Memory B cell (primary cell): ENCODE results near the gene SERPINB12.

ENCODE experiments used
- ATAC-seq: fragments of 150-1000 bp; cut with Tn5 transposase; 2 replicates; pipeline ENCODE4 v1.10.0; 2021; ENCODE audit warnings: low read depth, mild to moderate bottlenecking, moderate library complexity
- DNase-seq, 2 donors: peaks; one replicate each; pipeline ENCODE4 v3.0.0; 2022; ENCODE audit warnings: low spot score in 2 of 2
- H3K27ac Mint-ChIP-seq: one replicate; pipeline ENCODE4 v1.8.0; 2022; ENCODE audit warnings: mild to moderate bottlenecking, moderate library complexity, mixed read lengths
- H3K27me3 Mint-ChIP-seq: one replicate; pipeline ENCODE4 v1.8.0; 2022; ENCODE audit warnings: mixed read lengths
- H3K36me3 Mint-ChIP-seq: one replicate; pipeline ENCODE4 v1.8.0; 2022; ENCODE audit warnings: mild to moderate bottlenecking, mixed read lengths
- H3K4me1 Mint-ChIP-seq: one replicate; pipeline ENCODE4 v1.8.0; 2022; ENCODE audit warnings: mixed read lengths
- H3K4me3 Mint-ChIP-seq: one replicate; pipeline ENCODE4 v1.8.0; 2022; ENCODE audit warnings: mild to moderate bottlenecking, moderate library complexity, mixed read lengths
- H3K9me3 Mint-ChIP-seq: one replicate; pipeline ENCODE4 v1.8.0; 2022; ENCODE audit warnings: mixed read lengths

Gene SERPINB12

GRCh38 chr18:63564561-63564960, 22.4 kb downstream of the SERPINB12 start:
- H3K4me3 Mint-ChIP-seq: no peak overlapping the region
- DNase-seq: no peak
- no peak for ATAC-seq
- H3K36me3 Mint-ChIP-seq: no peaks in the 10 kb centered on the region
- H3K9me3 Mint-ChIP-seq: no peaks in the 10 kb centered on the region
- peaks cover 9% of the 10 kb centered on the region for H3K27me3 Mint-ChIP-seq
- peaks cover 6% of the 10 kb centered on the region for H3K4me1 Mint-ChIP-seq
- H3K27ac Mint-ChIP-seq: no peak overlapping the region

- Mint-ChIP-seq H3K27me3 (peaks cover 6% of the 10 kb centered on the region), H3K9me3 (no peaks in the 10 kb centered on the region), H3K4me1 (peaks cover 3% of the 10 kb centered on the region), H3K4me3 (no peak overlapping the region), H3K36me3 (no peaks in the 10 kb centered on the region), H3K27ac (no peak overlapping the region)
- DNase-seq (no peak), ATAC-seq (no peak)
These were observed 25.1 kb downstream of the SERPINB12 start for GRCh38 chr18:63567276-63567675.

- no peaks in the 10 kb centered on the region for H3K36me3 Mint-ChIP-seq
- no peak for DNase-seq
- peaks cover 6% of the 10 kb centered on the region for H3K27me3 Mint-ChIP-seq
- no peak overlapping the region for H3K4me3 Mint-ChIP-seq
- no peak for ATAC-seq
- no peak overlapping the region for H3K27ac Mint-ChIP-seq
- no peaks in the 10 kb centered on the region for H3K9me3 Mint-ChIP-seq
- H3K4me1 Mint-ChIP-seq: no peaks in the 10 kb centered on the region
These were observed 25.7 kb downstream of the SERPINB12 start for GRCh38 chr18:63567825-63568224.

- Mint-ChIP-seq H3K27me3 (peaks cover 6% of the 10 kb centered on the region), H3K36me3 (no peaks in the 10 kb centered on the region), H3K4me1 (no peaks in the 10 kb centered on the region), H3K4me3 (no peak overlapping the region), H3K27ac (no peak overlapping the region), H3K9me3 (no peaks in the 10 kb centered on the region)
- DNase-seq (no peak), ATAC-seq (no peak)
These were observed 28.6 kb downstream of the SERPINB12 start for GRCh38 chr18:63570721-63571120.

GRCh38 chr18:63575681-63576080, 33.5 kb downstream of the SERPINB12 start:
- H3K36me3 Mint-ChIP-seq: no peaks in the 10 kb centered on the region
- H3K27ac Mint-ChIP-seq: no peak overlapping the region
- ATAC-seq: no peak
- DNase-seq: no peak
- no peak overlapping the region for H3K4me3 Mint-ChIP-seq
- H3K4me1 Mint-ChIP-seq: no peaks in the 10 kb centered on the region
- no peaks in the 10 kb centered on the region for H3K9me3 Mint-ChIP-seq
- no peaks in the 10 kb centered on the region for H3K27me3 Mint-ChIP-seq

GRCh38 chr18:63578357-63578958, 36.3 kb downstream of the SERPINB12 start:
- H3K4me3 Mint-ChIP-seq: no peak overlapping the region
- peaks cover 4% of the 10 kb centered on the region for H3K27me3 Mint-ChIP-seq
- DNase-seq: peak in 1 of 2 donors; percentile 3
- no peak for ATAC-seq
- no peaks in the 10 kb centered on the region for H3K9me3 Mint-ChIP-seq
- H3K36me3 Mint-ChIP-seq: no peaks in the 10 kb centered on the region
- no peaks in the 10 kb centered on the region for H3K4me1 Mint-ChIP-seq
- H3K27ac Mint-ChIP-seq: no peak overlapping the region

GRCh38 chr18:63579616-63580015, 37.4 kb downstream of the SERPINB12 start:
- Mint-ChIP-seq H3K36me3 (no peaks in the 10 kb centered on the region), H3K27me3 (peaks cover 5% of the 10 kb centered on the region), H3K27ac (no peak overlapping the region), H3K4me3 (no peak overlapping the region), H3K9me3 (no peaks in the 10 kb centered on the region), H3K4me1 (no peaks in the 10 kb centered on the region)
- ATAC-seq: no peak
- DNase-seq: no peak

GRCh38 chr18:63585988-63586387, 43.8 kb downstream of the SERPINB12 start:
- Mint-ChIP-seq H3K27me3 (peaks cover 11% of the 10 kb centered on the region), H3K4me3 (no peak overlapping the region), H3K27ac (no peak overlapping the region), H3K9me3 (no peaks in the 10 kb centered on the region), H3K4me1 (no peaks in the 10 kb centered on the region), H3K36me3 (no peaks in the 10 kb centered on the region)
- no peak for DNase-seq
- ATAC-seq: no peak

GRCh38 chr18:63586431-63586830, 44.3 kb downstream of the SERPINB12 start:
- ATAC-seq (no peak), DNase-seq (no peak)
- H3K4me1 Mint-ChIP-seq: no peaks in the 10 kb centered on the region
- H3K9me3 Mint-ChIP-seq: peaks cover 1% of the 10 kb centered on the region
- no peak overlapping the region for H3K4me3 Mint-ChIP-seq
- H3K36me3 Mint-ChIP-seq: no peaks in the 10 kb centered on the region
- H3K27ac Mint-ChIP-seq: no peak overlapping the region
- H3K27me3 Mint-ChIP-seq: peaks cover 9% of the 10 kb centered on the region

- ATAC-seq: no peak
- peaks cover 9% of the 10 kb centered on the region for H3K27me3 Mint-ChIP-seq
- no peaks in the 10 kb centered on the region for H3K4me1 Mint-ChIP-seq
- H3K36me3 Mint-ChIP-seq: no peaks in the 10 kb centered on the region
- H3K4me3 Mint-ChIP-seq: no peak within 1 kb of the TSS
- no peak within 1 kb of the TSS for H3K27ac Mint-ChIP-seq
- H3K9me3 Mint-ChIP-seq: peaks cover 1% of the 10 kb centered on the region
- DNase-seq: no peak
These were observed 44.8 kb downstream of the SERPINB12 start, which contains the start of gene SERPINB13 for GRCh38 chr18:63586966-63587365. TSS of gene SERPINB13 (plus strand) at chr18:63587343. CDS start at chr18:63588668, 1,325 bp downstream.

GRCh38 chr18:63588909-63589308, 46.7 kb downstream of the SERPINB12 start:
- Mint-ChIP-seq H3K4me1 (no peaks in the 10 kb centered on the region), H3K4me3 (no peak overlapping the region), H3K36me3 (no peaks in the 10 kb centered on the region), H3K27ac (no peak overlapping the region), H3K9me3 (peaks cover 1% of the 10 kb centered on the region), H3K27me3 (peaks cover 7% of the 10 kb centered on the region)
- ATAC-seq (no peak), DNase-seq (no peak)

- Mint-ChIP-seq H3K4me3 (no peak overlapping the region), H3K4me1 (no peaks in the 10 kb centered on the region), H3K36me3 (no peaks in the 10 kb centered on the region), H3K27me3 (peaks cover 5% of the 10 kb centered on the region), H3K27ac (no peak overlapping the region), H3K9me3 (peaks cover 1% of the 10 kb centered on the region)
- ATAC-seq: no peak
- no peak for DNase-seq
These were observed 48.2 kb downstream of the SERPINB12 start for GRCh38 chr18:63590373-63590772.

- Mint-ChIP-seq H3K36me3 (no peaks in the 10 kb centered on the region), H3K9me3 (peaks cover 1% of the 10 kb centered on the region), H3K27me3 (no peaks in the 10 kb centered on the region), H3K27ac (no peak overlapping the region), H3K4me3 (no peak overlapping the region), H3K4me1 (no peaks in the 10 kb centered on the region)
- ATAC-seq: no peak
- no peak for DNase-seq
These were observed 49.0 kb downstream of the SERPINB12 start for GRCh38 chr18:63590966-63591695.

GRCh38 chr18:63591725-63592124, 49.6 kb downstream of the SERPINB12 start:
- Mint-ChIP-seq H3K27me3 (no peaks in the 10 kb centered on the region), H3K4me1 (no peaks in the 10 kb centered on the region), H3K27ac (no peak overlapping the region), H3K36me3 (no peaks in the 10 kb centered on the region), H3K9me3 (peaks cover 1% of the 10 kb centered on the region), H3K4me3 (no peak overlapping the region)
- no peak for ATAC-seq
- DNase-seq: no peak

- no peak for ATAC-seq
- Mint-ChIP-seq H3K27ac (no peak overlapping the region), H3K27me3 (no peaks in the 10 kb centered on the region), H3K9me3 (peaks cover 1% of the 10 kb centered on the region), H3K36me3 (no peaks in the 10 kb centered on the region), H3K4me1 (no peaks in the 10 kb centered on the region), H3K4me3 (no peak overlapping the region)
- no peak for DNase-seq
These were observed 50.3 kb downstream of the SERPINB12 start for GRCh38 chr18:63592471-63592870.
